ENCODE results near the gene CLCN2.

Gene CLCN2

GRCh38 chr3:184327171-184327570, 34.2 kb downstream of the CLCN2 start:
- TF ChIP-seq GLIS3 (CRISPR knock-in tag; IDR thresholded peaks at IDR 0.05) (no peak), ZNF565 (CRISPR knock-in tag; conservative IDR thresholded peaks at IDR 0.05; ENCODE audit: low read depth) (no peak), BACH2 (CRISPR knock-in tag; IDR thresholded peaks at IDR 0.05; ENCODE audit: borderline replicate concordance) (no peak), CSRNP3 (CRISPR knock-in tag; IDR thresholded peaks at IDR 0.05) (no peak), ZNF70 (CRISPR knock-in tag; IDR thresholded peaks at IDR 0.05) (no peak)
- ATAC-seq: no peak

- ATAC-seq: no peak
- TF ChIP-seq ESRRG (CRISPR knock-in tag; IDR thresholded peaks at IDR 0.05): no peak
- no peak for TF ChIP-seq ZC3H10 (CRISPR knock-in tag; IDR thresholded peaks at IDR 0.05)
- TF ChIP-seq OSR1 (CRISPR knock-in tag; IDR thresholded peaks at IDR 0.05): no peak
- TF ChIP-seq ZNF8 (CRISPR knock-in tag; IDR thresholded peaks at IDR 0.05): no peak
- TF ChIP-seq GLIS3 (CRISPR knock-in tag; IDR thresholded peaks at IDR 0.05): no peak
- TF ChIP-seq ZNF565 (CRISPR knock-in tag; conservative IDR thresholded peaks at IDR 0.05; ENCODE audit: low read depth): no peak
- TF ChIP-seq SNAI2 (CRISPR knock-in tag; IDR thresholded peaks at IDR 0.05): no peak
- TF ChIP-seq CREB5 (CRISPR knock-in tag; IDR thresholded peaks at IDR 0.05; ENCODE audit: low read depth): no peak
- TF ChIP-seq ZFP30 (CRISPR knock-in tag; IDR thresholded peaks at IDR 0.05): no peak
- TF ChIP-seq CSDC2 (CRISPR knock-in tag; IDR thresholded peaks at IDR 0.05): no peak
- no peak for TF ChIP-seq TOX (CRISPR knock-in tag; IDR thresholded peaks at IDR 0.05; ENCODE audit: borderline replicate concordance)
- TF ChIP-seq PATZ1 (CRISPR knock-in tag; IDR thresholded peaks at IDR 0.05; ENCODE audit: borderline replicate concordance): no peak
- TF ChIP-seq POU6F1 (CRISPR knock-in tag; IDR thresholded peaks at IDR 0.05; ENCODE audit: borderline replicate concordance, low read depth): no peak
- no peak for TF ChIP-seq CSRNP3 (CRISPR knock-in tag; IDR thresholded peaks at IDR 0.05)
- TF ChIP-seq TCF4 (CRISPR knock-in tag; IDR thresholded peaks at IDR 0.05; ENCODE audit: borderline replicate concordance): no peak
Observed at GRCh38 chr3:184325715-184326369, 35.6 kb downstream of the CLCN2 start.

- no peak for TF ChIP-seq CSDC2 (CRISPR knock-in tag; IDR thresholded peaks at IDR 0.05)
- TF ChIP-seq ZFP3 (CRISPR knock-in tag; IDR thresholded peaks at IDR 0.05): no peak
- no peak for TF ChIP-seq ZNF565 (CRISPR knock-in tag; conservative IDR thresholded peaks at IDR 0.05; ENCODE audit: low read depth)
- TF ChIP-seq TOX (CRISPR knock-in tag; IDR thresholded peaks at IDR 0.05; ENCODE audit: borderline replicate concordance): no peak
- TF ChIP-seq CSRNP3 (CRISPR knock-in tag; IDR thresholded peaks at IDR 0.05): no peak
- no peak for TF ChIP-seq ZNF70 (CRISPR knock-in tag; IDR thresholded peaks at IDR 0.05)
- TF ChIP-seq PPARA (CRISPR knock-in tag; IDR thresholded peaks at IDR 0.05; ENCODE audit: borderline replicate concordance): no peak
- TF ChIP-seq SNAI2 (CRISPR knock-in tag; IDR thresholded peaks at IDR 0.05): no peak
- no peak for TF ChIP-seq ARNTL (CRISPR knock-in tag; IDR thresholded peaks at IDR 0.05; ENCODE audit: borderline replicate concordance, low read depth)
- no peak for TF ChIP-seq GLIS3 (CRISPR knock-in tag; IDR thresholded peaks at IDR 0.05)
- no peak for TF ChIP-seq POU6F1 (CRISPR knock-in tag; IDR thresholded peaks at IDR 0.05; ENCODE audit: borderline replicate concordance, low read depth)
- ATAC-seq: no peak
Observed at GRCh38 chr3:184325269-184325668, 36.1 kb downstream of the CLCN2 start.
